GDM1 (cell line): Measurements from ENCODE around the gene MEG3.

ENCODE experiments used
- DNase-seq: peaks from one replicate; lab custom pipeline; 2025; lab: John Stamatoyannopoulos, UW

MEG3 gene

DNA sequence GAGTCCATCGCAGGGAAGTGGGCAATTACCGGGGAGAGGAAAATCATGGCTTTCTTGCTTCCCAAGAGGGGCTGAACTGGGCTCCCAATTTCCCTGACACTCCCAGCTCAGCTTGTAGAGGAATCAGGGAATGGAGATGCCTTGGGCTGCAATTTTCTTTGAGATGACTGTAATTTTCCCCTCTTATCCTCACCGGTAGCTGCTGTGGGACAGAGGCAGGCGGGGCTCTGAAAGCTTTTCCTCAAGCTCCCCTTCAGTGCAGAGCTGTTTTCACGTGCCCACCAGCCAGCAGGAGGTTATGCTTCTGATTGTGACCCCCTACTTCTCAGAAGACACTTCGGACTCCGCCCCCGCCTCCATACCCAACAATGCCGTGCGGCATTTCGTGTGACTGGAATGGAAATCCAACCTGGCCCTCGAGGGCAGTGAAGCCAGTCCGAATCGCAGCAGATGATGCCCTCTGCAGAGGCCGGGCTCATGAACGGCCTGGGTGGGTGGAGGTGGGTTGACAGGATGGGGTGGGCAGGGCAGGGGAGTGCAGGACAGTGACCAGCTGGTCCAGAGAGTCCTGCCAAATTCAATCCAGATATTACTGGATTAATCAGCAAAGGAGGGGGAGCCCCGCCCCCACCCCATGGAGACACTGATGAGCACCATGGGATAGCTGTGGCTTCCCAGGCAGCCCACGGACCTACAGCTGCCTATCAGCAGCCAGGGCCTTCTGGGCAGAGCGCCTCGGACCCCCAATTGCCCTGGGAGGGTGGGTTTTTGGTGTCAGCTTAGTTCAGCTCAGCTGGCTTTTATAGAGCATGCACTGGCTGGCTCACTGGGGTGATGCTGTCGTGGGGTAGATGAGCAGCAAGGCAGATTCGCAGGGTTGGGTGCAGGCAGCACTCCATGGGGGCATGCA, 40.0 kb downstream of the MEG3 start:
- no peak for DNase-seq

DNA sequence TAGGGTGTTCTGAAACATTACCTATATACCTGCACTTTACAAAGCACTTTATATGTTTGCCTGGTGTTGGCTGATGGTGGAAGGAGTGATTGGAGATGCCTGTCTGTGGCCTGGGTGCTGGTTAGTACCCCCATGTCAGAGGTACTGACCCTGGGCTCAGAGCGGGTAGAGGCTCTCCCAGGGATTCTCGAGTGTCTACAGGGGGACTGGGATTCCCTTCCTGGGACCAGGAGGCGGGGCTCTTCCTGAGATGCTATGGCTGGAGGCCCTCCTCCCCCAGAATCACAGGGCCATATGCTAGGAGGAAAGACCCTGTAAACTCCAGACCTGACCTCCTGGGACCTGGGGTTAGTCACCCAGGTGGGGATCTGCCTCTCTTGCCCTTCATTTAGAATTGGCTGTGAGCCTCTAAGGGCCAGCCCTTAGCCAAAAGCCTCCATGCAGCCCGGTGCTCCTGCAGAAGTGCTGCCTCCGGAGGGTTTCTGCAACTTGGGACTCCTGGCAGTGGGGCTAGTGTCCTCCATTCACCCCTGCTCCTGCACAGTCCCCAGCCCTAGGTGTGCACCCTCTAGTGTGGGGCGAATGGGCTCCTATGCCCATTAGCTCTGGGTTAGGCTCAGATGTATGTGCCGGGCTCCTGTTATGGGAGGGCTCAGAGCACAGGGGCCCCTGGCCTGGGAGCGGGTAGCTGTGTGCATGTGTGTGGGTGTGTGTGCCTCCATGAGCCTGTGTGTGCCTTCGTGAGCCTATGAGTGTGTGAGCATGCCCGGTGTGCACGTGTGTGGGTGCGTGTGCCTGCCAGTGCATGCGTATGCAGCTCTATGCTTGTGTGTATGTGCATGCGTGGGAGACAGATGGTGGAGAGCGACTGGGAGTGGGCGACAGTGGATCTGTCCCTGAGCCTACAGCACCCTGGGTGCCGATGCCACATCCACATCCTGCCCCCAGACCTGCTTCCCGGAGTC, 41.0 kb downstream of the MEG3 start:
- DNase-seq: no peak

DNA sequence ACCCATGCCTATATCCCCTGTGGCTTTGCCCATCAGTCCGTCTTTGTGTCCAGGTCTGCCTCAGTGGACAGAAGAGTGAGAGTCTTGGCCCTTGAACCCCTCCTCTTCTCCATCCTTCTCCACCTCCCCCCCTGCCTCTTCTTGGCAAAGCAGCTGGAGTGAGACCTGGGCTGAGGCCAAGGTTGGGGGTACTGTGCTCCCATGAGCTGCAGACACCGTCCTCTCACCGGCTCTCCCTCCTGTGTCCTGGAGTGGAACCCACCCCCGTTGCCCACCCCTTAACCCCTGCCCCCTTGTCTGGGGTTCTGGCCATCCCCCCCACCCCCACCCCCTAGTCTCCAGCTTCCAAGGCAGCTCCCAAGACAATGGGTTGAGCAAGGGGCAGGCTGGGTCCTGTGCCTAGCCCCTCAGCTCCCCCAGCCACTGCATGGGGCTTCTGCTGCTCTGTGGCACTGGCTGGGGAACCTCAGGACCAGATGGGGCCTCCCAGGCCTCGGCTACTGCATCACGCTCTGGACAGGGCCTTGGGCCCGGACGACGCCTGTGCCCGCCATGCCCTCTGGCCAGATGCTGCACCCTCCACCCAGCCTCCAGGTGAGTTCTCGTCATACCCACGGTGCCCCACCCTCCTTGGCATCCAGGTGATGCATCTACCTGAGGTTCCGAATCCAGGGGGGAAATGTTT, 41.9 kb downstream of the MEG3 start:
- DNase-seq: no peak

DNA sequence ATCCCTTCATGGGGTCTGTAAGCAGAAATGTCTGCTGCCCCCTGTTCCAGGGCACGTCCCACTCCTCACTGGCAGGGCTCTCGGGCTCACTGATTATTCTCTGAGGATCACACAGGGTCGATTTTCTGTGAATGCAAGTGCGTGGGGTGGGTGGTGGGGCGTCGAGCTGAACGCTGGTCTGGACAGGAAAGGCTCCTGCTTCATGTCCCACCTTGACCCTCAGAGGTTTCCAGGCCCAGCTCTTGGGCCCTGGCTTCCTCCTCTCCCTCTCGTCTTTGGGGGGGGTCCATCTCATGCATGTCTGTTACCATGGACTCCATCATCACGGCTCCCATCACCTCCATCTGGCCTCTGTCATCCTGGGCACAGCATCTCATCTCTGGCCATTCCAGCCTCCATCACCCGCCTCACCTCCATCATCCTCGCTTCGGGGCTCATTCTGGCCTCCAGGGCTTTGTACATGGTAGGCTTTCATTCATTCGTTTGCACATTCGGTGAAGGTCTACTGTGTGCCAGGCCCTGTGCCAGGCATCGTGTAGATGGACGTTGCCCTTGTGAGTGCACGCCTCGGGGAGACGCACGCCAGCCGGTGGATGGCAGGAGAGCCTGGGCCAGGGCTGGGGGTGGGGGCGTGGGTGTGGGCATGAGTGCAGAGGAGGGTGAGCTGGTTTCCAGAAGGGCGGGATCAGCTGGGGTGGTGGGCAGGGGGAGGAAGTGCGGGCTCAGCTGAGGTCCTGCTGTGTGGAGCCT, 42.9 kb downstream of the MEG3 start:
- DNase-seq: no peak

DNA sequence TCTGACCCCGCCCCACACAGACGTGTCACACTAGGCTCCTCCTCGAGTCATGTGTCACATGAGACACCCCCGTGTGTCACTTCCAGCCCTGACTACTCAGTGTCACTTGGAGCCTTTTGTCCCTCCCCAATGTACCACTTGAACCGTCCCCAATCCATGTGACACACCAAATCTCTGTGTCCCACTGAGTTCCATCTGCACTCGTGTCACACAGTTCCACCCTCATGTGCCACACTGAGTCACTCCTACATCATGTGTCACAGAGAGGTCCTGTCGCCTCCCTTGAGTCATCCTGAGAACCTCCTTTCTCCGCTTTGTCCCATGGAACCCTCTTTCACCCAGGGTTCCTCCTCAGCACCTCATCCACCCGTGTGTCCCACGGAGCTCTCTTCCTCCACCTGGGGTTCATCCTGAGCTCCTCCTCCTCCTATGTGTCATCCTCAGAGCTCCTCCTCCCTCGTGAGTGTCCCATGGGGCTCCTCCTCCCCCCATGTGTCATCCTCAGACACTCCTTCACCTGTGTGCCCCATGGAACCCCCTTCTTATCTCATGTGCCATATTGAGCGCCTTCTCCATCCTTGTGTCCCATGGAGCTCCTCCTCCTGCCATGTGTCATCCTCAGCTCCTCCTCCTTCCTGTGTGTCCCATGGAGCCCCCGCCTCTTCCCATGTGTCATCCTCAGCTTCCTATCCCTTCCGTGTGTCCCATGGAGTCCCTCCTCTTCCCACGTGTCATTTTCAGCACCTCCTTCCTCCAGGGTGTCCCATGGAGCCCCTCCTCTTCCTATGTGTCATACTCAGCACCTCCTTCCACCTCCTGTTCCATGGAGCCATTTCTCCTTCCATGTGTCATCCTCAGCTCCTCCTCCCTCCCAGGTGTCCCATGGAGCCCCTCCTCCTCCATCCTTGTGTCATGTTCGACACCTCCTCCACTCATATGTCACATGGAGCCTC, 45.6 kb downstream of the MEG3 start:
- no peak for DNase-seq

DNA sequence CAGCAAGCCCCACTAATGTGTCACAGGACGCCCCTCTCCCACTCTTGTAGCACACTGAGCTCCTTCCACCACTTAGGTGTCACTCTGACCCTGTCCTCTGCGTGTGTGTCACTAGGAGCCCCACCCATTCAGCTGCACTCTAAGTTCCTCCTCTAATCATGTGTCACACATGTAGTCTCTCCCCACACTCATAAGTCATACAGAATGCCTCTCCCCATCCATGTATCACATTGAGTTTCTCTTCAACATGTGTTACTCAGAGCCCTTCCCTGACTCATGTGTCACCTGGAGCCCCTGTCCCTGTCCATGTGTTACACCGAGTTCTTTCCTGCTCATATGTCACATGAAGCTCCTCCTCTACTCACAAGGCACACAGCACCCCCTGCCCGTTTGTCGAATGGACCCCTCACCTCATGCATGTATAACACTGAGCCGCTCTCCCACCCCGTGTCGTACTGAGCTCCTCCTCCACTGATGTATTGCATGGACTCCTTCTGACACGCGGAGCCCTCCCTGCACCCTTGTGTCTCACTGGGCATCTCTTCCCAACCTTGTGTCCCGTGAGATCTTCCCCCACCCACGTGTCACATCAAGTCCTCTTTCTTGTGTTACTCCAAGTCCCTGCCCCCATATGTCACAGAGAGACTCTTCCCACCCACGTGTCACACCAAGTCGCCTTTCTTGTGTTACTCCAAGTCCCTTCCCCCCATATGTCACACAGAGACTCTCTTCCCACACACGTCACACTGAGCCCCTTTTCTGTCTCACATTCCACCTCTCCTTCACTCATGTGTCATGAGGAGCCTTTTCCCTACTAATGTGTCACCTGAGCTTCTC, 46.6 kb downstream of the MEG3 start:
- DNase-seq: no peak

DNA sequence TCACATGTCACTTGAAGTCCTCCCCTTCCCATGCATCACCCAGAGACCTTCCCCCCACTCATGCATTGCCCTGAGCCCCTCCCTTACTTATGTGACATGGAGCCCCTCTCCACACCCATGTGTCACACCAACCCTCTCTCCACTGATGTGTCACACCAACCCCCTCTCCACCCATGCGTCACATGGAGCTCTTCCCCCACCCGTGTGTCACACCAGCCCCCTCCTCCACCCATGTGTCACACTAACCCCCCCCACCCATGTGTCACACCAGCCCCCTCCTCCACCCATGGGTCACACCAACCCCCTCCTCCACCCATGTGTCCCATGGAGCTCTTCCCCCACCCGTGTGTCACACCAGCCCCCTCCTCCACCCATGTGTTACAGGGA, 47.2 kb downstream of the MEG3 start:
- no peak for DNase-seq

DNA sequence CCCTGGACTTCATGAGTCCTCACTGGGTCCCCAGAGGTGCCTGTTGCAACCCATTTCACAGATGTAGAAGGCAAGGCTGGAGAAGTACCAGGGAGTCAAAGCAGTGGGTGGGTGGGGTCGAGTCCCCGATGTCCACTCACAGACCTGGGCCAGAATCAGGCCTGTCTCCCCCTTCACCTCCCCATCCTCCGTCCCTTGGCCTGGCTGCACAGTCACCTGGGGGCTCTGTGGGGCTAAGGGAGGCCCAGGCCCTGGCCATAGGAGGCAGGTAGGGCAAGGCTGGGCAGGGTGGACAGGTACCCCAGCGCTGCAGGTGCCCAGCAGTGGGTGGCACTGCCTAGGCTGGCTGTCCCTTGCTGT, 48.1 kb downstream of the MEG3 start:
- no peak for DNase-seq

DNA sequence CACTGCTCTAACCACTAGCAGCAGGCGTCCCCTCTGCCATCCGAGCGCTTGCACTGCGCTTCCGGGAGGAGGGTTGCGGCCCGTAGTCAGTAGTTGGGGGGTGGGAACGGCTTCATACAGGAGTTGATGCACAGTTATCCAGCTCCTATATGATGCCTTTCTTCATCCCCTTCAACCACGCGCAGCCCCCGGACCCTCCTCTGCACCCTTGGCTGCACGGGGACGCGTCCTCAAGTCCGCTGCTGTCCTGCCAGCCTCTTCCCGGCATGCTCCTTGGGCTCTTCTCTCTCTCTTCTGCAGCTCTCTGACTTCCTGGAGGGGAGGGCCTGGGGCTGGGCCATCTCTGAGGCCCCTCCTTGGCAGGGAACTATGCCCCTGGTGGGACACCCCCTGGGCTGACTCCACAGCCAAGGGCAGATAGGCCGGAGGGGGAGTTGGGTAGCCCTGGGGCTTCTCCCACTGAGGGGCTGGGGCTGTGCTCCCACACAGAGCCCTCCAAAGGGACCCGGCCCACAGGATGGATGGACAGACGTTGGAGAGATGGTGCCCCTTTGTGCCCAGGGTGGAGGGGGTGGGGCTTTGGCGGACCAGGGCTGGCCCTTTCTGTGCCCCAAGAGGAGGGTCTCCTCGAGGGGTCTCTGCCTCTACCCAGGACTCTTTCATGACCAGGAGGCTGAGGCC, 48.6 kb downstream of the MEG3 start:
- no peak for DNase-seq

DNA sequence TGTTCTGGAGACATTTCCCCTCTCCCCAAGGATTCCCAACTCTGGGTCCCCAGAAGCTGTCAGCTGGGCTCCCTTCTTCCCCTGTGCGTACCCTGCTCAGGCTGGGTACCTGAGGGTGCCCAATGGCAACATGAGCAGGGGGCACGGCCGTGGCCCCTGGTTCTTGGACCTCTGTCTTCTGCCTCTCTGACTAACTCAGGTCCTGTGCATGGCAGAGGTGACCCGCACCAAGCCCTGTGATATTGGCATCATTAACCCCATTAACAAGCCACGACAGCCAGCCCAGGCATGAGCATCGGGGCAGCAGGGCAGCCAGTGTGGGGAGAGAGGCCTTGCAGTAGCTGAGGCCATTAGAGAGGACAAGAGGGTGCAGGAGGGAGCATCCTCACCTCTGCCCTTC, 49.2 kb downstream of the MEG3 start:
- no peak for DNase-seq

DNA sequence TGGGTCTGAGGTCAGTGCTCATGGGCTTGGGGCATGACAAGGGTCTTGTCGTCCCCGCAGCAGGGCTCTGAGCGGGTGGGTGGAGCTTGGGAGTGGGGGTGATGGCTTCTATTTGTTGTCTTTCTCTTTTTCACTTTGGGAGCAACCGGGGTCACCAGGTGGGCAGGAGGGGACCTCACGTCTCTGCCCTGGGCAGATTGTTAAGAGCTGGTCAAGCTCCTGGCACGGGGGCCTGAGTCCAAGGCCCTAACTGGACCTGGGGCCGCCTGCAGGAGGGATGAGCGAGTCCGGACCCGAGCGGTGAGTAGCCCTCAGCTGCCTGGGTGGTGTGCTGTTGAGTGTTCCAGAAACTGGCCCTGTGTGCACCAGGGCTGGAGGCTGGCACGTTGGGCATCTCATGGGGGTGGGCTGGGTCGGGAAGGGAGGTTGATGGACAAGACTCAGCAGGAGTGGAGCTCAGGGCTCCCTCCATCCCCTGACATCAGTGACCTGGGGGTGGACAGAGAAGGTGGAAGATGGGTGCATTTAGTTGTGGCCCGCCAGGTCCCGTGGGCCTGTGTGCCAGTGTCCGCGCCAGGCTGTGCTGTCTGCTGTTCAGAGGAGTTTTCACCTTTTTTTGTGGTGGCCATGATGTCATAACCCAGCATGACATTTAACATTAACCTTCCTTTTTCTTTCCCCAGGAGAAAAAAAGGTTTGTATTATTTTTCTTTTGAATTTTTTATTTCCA, 50.1 kb downstream of the MEG3 start:
- no peak for DNase-seq

DNA sequence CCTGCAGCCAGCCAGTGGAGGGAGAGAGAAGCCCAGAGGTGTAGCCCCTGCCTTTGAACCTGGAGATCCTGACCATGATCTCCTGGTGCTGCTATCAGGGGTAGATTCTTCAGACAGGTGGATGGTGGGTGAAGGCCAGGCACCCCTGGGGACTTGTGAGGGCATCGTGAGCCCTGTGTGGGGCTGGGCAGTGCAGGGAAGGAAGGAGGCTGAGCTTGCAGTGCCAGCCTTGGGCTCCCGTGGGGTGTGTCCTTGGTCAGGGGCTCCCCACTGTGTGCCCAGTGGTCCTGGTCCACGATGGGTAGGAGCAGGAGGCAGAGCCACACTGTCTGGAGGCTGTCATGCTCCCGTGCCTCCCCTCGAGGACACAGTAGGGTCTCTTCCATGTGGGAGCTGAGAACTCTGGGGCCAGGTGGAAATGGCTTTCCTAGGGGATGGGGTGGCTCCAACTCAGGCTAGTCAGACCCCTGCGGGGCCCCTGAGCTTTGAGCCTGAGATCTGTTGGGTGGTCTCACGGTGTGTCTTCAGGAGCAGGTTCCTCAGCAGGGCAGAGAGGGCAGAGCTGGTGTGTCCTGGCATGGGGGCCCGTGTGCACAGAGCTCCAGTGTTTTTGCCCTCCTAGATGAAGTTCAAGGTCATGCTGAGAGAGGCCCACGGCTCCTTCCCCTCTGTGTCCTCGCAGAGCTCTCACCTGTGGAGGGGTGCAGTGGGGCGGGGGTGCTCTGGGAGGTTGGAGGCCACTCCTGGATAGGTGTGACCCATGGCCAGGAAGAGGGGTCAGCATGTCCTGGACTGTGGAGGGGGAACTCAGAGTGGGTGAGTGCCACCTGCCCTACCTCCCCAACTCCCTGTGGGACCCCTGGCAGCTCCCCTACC, 52.6 kb downstream of the MEG3 start:
- no peak for DNase-seq

DNA sequence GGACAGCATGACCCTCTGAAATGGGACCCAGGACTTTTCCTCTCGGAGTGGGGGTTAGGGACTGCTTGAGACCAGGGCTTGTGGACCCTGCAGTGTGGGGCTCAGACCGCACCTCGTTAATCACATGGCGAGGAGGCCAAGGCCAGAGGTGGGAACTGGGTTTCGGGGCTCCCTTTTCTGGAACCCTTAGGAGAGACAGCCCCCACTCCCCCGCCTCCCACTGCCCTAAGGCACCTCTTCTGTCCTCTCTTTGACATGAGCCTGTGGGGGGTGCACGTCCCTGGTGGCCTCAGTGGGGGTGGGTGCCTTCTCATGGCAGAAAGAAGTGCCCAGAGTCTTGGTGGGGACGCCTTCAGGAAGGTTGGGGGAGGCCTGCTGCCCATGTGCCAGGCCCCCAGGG, 53.3 kb downstream of the MEG3 start:
- DNase-seq: no peak

DNA sequence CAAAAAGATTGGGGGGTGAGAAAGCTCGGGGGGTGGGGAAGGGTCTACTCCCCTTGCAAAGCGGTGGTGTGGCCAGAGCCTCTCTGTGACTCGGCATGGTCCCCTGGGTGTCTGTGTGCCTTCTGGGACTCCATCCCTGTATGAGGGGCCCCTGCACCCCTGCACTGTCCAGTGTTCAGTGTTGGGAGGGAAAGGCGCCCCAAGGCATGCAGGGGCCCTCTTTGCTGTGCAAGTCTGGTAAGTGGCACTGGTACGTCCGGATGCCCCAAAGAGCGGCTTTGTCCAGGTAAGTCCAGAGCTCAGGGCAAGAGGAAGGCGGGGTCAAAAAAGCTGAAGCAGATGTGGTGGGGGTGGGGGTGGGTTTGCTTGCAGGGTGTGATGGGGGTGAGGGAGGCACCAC, 53.9 kb downstream of the MEG3 start:
- no peak for DNase-seq

DNA sequence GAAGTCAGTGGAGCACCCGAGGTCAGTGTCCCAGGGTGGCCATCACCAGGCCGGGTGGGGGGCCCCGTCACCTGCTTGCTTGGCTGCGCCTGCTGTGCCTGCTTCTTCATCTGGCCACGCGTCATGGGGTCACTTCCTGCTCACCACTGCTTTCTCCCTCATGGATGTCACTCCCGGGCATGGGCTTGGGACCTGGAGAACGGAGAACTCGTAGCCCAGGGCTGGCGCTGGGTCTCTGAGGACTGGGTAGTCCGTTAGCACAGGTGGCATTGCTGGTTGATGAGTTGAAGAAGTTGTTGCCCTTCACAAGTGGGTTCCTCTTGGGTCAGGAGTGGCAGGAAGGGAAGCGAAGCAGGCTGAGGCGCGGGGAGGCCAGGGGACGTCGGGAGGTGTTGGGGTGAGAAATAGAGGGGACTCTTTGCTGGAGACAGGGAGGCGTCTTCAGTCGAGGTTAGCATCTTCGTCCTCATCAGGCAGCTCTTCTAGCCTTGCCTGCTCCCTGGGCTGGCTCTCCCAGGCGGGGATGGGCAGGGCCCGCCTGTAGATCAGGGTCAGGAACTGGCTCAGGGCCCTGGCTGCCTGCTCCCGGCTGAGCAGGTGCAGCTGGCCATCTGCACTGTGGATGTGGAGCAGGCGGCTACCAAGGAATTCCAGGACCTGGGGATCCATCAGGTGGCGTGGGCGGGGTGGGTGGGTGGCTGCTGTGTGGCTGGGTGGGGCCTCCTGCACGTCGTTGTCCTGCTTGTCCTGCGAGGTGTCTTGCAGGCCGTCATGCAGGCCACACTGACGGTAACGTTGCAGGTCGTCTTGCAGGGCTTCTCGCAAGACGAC, 54.6 kb downstream of the MEG3 start:
- DNase-seq: no peak

DNA sequence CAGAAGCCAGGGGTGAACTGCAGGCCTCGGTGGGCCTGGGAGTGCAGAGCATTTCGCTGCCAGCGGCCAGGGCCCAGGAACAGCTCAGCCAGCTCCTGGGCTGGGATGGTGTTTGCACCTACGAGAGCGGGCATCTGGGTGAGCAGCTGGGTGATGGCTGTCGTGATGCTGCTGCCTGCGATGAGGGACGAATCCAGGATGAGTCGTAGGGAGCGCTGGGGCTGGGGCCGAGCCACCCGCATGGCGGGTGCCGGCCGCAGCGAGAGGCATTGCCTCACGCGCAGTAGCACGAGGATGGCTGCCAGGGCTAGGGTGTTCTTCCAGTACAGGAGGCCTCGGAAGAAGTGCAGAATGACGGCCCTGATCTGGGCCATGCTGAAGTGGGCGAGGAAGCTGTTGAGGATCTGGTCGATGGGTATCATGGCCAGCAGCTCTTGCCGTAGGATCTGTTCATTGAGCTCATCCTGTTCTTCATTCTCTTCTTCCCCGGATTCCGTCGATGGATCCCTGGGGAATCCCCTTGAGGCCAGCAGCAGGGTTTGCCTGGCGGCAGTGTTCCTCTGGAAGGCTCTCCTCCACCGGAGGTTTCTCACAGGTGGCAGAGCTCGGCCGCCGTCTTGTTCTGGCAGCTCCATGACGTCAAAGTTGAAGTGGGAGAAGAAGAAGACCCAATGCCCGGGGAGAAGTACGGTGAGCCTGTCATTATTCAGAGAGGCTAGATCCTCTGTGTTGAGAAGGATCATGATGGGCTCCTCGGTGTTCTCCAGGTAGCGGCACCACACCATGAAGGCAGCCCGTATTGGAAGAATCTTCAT, 55.5 kb downstream of the MEG3 start:
- DNase-seq: no peak
